DMS53 (cell line): ENCODE results near the gene OTUD7B.
"Not testable (repeated sequence)": the region's sequence is repeated elsewhere in the genome, so short reads cannot be mapped to it uniquely, and the experiment has no call there.

ENCODE experiments used
- DNase-seq: peaks from one replicate; lab custom pipeline; 2025; lab: John Stamatoyannopoulos, UW

Gene OTUD7B

GRCh38 chr1:149945206-149945605 lies 65.3 kb downstream of the OTUD7B start:
- no peak for DNase-seq

GRCh38 chr1:149942885-149943284 lies 67.6 kb downstream of the OTUD7B start:
- DNase-seq, result no peak

- peak; percentile 12 for DNase-seq
These were observed 68.3 kb downstream of the OTUD7B start for GRCh38 chr1:149942207-149942606.

GRCh38 chr1:149940427-149940826 lies 70.1 kb downstream of the OTUD7B start:
- no peak for DNase-seq

GRCh38 chr1:149938668-149939003 lies 71.9 kb downstream of the OTUD7B start:
- DNase-seq, result not testable (repeated sequence)

GRCh38 chr1:149937759-149938158 lies 72.8 kb downstream of the OTUD7B start:
- no peak for DNase-seq

GRCh38 chr1:149936992-149937705 lies 73.4 kb downstream of the OTUD7B start:
- DNase-seq, result peak; percentile 81

GRCh38 chr1:149936170-149936991 lies 74.1 kb downstream of the OTUD7B start, which contains the start of gene MTMR11:
Gene MTMR11, minus strand, starts transcription at chr1:149936879. Its CDS starts 232 bp downstream, at chr1:149936647.
- DNase-seq, result peak; percentile 60

GRCh38 chr1:149934356-149934755 lies 76.2 kb downstream of the OTUD7B start:
- no peak for DNase-seq

- DNase-seq, result no peak
These were observed 77.3 kb downstream of the OTUD7B start for GRCh38 chr1:149933208-149933607.

GRCh38 chr1:149932474-149932873 lies 78.1 kb downstream of the OTUD7B start:
- DNase-seq, result no peak

GRCh38 chr1:149931212-149931790 lies 79.2 kb downstream of the OTUD7B start:
- DNase-seq, result no peak

GRCh38 chr1:149929856-149930255 lies 80.7 kb downstream of the OTUD7B start:
- DNase-seq, result no peak

GRCh38 chr1:149928401-149928724 lies 82.2 kb downstream of the OTUD7B start:
- no peak for DNase-seq

- peak; percentile 97 for DNase-seq
These were observed 82.7 kb downstream of the OTUD7B start, which contains the start of gene SF3B4 for GRCh38 chr1:149927563-149928400. Gene SF3B4, minus strand, starts transcription at chr1:149927803. Its CDS starts 44 bp downstream, at chr1:149927759.

- DNase-seq, result no peak
These were observed 83.4 kb downstream of the OTUD7B start for GRCh38 chr1:149927056-149927562.

GRCh38 chr1:149926296-149926695 lies 84.2 kb downstream of the OTUD7B start:
- DNase-seq, result no peak

GRCh38 chr1:149925751-149926150 lies 84.8 kb downstream of the OTUD7B start:
- no peak for DNase-seq

- no peak for DNase-seq
These were observed 85.2 kb downstream of the OTUD7B start for GRCh38 chr1:149925345-149925744.

- DNase-seq, result no peak
These were observed 86.9 kb downstream of the OTUD7B start for GRCh38 chr1:149923626-149924025.

GRCh38 chr1:149917571-149918144 lies 92.9 kb downstream of the OTUD7B start, which contains the start of gene SV2A:
Gene SV2A, minus strand, starts transcription at chr1:149917844. Its CDS starts 4,004 bp downstream, at chr1:149913840.
- DNase-seq, result peak; percentile 86
